ENCODE results near the gene IFRD1. TPM values are rescaled to one million over a fixed set of nuclear protein-coding genes. Genes with fewer than 3 reads are reported as not detected.

IFRD1 gene
- total RNA-seq, 2 donors from 2014 or later, result 54.3 to 57.6 TPM

DNA sequence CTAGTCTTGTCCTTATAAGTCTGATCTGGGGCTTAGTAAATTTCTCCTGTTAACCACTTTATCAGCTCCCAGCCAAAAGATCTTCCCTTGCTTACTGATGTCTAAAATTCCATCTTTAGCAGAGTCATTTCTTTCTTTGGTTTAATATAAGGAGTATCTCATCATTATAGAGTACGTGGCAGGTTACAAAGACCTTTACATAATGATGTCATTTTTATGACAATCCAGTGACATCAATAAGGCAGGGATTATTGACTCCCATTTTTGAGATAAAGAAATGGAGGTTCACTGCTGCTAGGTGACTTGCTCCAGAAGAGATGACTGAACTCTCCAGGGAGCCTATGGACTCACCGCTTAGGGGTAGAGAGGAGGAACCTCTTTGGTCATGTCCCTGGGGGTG is 8.1 kb upstream of the IFRD1 start:
- H3K27me3 ChIP-seq (ENCODE audit: control insufficient read depth, insufficient read depth, low read length, poor library complexity, severe bottlenecking), result no peaks in the 10 kb centered on the region
- H3K4me3 Mint-ChIP-seq, result no peak overlapping the region

DNA sequence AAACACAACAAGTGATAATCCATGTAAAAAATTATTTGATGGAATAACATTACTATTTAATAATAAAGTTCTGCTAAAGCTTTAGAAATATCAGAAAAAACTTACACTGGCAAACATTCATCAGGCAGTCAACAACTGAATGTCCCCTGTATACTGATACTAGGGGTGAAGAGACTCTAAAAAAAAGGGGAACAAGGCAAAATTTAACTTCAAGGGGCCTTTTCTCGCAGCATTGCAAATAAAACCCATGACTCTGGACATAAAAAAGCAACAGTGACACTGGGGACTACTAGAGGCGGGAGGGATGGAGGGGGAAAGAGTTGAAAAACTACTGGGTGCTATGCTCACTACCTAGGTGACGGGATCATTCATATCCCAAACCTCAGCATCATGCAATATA is 5.8 kb upstream of the IFRD1 start:
- no peak for DNase-seq
- Mint-ChIP-seq H3K9me3 (no peaks in the 10 kb centered on the region), H3K27ac (no peak overlapping the region), H3K4me1 (peaks cover 6% of the 10 kb centered on the region), H3K4me3 (no peak overlapping the region), H3K36me3 (ENCODE audit: low read depth) (no peaks in the 10 kb centered on the region), H3K27me3 (ENCODE audit: insufficient read depth) (no peaks in the 10 kb centered on the region)
- H3K4me1 ChIP-seq (ENCODE audit: control insufficient read depth, insufficient read depth, low read length), result peaks cover 6% of the 10 kb centered on the region
- no peaks in the 10 kb centered on the region for H3K36me3 ChIP-seq (ENCODE audit: control insufficient read depth, insufficient read depth, low read length)
- TF ChIP-seq, protein P1, sequence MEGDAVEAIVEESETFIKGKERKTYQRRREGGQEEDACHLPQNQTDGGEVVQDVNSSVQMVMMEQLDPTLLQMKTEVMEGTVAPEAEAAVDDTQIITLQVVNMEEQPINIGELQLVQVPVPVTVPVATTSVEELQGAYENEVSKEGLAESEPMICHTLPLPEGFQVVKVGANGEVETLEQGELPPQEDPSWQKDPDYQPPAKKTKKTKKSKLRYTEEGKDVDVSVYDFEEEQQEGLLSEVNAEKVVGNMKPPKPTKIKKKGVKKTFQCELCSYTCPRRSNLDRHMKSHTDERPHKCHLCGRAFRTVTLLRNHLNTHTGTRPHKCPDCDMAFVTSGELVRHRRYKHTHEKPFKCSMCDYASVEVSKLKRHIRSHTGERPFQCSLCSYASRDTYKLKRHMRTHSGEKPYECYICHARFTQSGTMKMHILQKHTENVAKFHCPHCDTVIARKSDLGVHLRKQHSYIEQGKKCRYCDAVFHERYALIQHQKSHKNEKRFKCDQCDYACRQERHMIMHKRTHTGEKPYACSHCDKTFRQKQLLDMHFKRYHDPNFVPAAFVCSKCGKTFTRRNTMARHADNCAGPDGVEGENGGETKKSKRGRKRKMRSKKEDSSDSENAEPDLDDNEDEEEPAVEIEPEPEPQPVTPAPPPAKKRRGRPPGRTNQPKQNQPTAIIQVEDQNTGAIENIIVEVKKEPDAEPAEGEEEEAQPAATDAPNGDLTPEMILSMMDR (conservative IDR thresholded peaks at IDR 0.05), result no peak
- H3K9ac ChIP-seq (ENCODE audit: extremely low read depth, low read length, poor library complexity, severe bottlenecking), result no peak overlapping the region
- 92 to 100% methylated on average over 1 to 3 of the region's 3 CpGs for WGBS, 2 experiments (ENCODE audit: insufficient coverage in 1 of 2, insufficient read length in 1 of 2)
- H3K27ac ChIP-seq (ENCODE audit: low read depth, low read length), result no peak overlapping the region
- H3K27me3 ChIP-seq (ENCODE audit: control insufficient read depth, insufficient read depth, low read length, poor library complexity, severe bottlenecking), result no peaks in the 10 kb centered on the region
- H3K9me3 ChIP-seq (ENCODE audit: control insufficient read depth, low read length), result no peaks in the 10 kb centered on the region
- H3K4me3 ChIP-seq (ENCODE audit: low read length), result no peak overlapping the region

More for the DNA sequence above, 8.1 kb upstream of the IFRD1 start:
- no peaks in the 10 kb centered on the region for H3K36me3 Mint-ChIP-seq (ENCODE audit: low read depth)
- Histone ChIP-seq H3K9me3 (ENCODE audit: control insufficient read depth, low read length) (no peaks in the 10 kb centered on the region), H3K9ac (ENCODE audit: extremely low read depth, low read length, poor library complexity, severe bottlenecking) (no peak overlapping the region), H3K4me3 (ENCODE audit: low read length) (no peak overlapping the region), H3K4me1 (ENCODE audit: control insufficient read depth, insufficient read depth, low read length) (peaks cover 8% of the 10 kb centered on the region), H3K27ac (ENCODE audit: low read depth, low read length) (no peak overlapping the region), H3K36me3 (ENCODE audit: control insufficient read depth, insufficient read depth, low read length) (no peaks in the 10 kb centered on the region)
- WGBS, 2 experiments (ENCODE audit: insufficient coverage in 1 of 2, insufficient read length in 1 of 2), result 80 to 91% methylated on average over 1 to 2 of the region's 2 CpGs
- H3K27ac Mint-ChIP-seq, result no peak overlapping the region
- H3K4me1 Mint-ChIP-seq, result peaks cover 6% of the 10 kb centered on the region
- no peak for DNase-seq
- H3K27me3 Mint-ChIP-seq (ENCODE audit: insufficient read depth), result no peaks in the 10 kb centered on the region
- TF ChIP-seq, protein P1 (conservative IDR thresholded peaks at IDR 0.05), result no peak
- H3K9me3 Mint-ChIP-seq, result no peaks in the 10 kb centered on the region

DNA sequence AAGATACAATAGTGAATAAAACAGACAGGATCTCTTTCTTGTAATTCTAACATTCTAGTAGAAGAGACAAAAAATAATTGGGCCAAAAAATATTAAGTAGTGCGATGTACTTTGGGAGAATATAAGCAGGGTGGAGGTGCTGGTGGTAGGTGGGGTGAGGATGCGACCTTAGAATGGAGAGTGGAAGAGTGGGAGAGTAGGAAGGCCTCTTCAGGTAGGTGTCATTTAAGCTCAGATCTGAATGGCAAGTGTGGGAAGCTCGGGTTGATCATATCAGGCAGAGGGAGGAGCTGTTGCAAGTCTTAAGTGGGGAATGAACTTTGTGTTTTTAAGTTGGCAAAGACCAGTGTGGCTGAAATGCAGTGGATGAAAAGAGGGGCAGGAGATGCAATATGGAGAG is 3.8 kb upstream of the IFRD1 start:
- Mint-ChIP-seq H3K4me1 (peaks cover 6% of the 10 kb centered on the region), H3K27ac (no peak overlapping the region), H3K4me3 (no peak overlapping the region), H3K27me3 (ENCODE audit: insufficient read depth) (no peaks in the 10 kb centered on the region), H3K9me3 (no peaks in the 10 kb centered on the region), H3K36me3 (ENCODE audit: low read depth) (no peaks in the 10 kb centered on the region)
- no peak for DNase-seq
- H3K9ac ChIP-seq (ENCODE audit: extremely low read depth, low read length, poor library complexity, severe bottlenecking), result no peak overlapping the region
- no peak overlapping the region for H3K27ac ChIP-seq (ENCODE audit: low read depth, low read length)
- TF ChIP-seq, protein P1 (conservative IDR thresholded peaks at IDR 0.05), result no peak
- WGBS, 2 experiments (ENCODE audit: insufficient coverage in 1 of 2, insufficient read length in 1 of 2), result 67% methylated on average over 2 to 3 of the region's 3 CpGs
- no peaks in the 10 kb centered on the region for H3K36me3 ChIP-seq (ENCODE audit: control insufficient read depth, insufficient read depth, low read length)
- peaks cover 6% of the 10 kb centered on the region for H3K4me1 ChIP-seq (ENCODE audit: control insufficient read depth, insufficient read depth, low read length)
- no peak overlapping the region for H3K4me3 ChIP-seq (ENCODE audit: low read length)
- H3K9me3 ChIP-seq (ENCODE audit: control insufficient read depth, low read length), result no peaks in the 10 kb centered on the region
- no peaks in the 10 kb centered on the region for H3K27me3 ChIP-seq (ENCODE audit: control insufficient read depth, insufficient read depth, low read length, poor library complexity, severe bottlenecking)

Data from endodermal cell (in vitro differentiated cells).